ENCODE measurements around the gene SH3GL3.

DNA sequence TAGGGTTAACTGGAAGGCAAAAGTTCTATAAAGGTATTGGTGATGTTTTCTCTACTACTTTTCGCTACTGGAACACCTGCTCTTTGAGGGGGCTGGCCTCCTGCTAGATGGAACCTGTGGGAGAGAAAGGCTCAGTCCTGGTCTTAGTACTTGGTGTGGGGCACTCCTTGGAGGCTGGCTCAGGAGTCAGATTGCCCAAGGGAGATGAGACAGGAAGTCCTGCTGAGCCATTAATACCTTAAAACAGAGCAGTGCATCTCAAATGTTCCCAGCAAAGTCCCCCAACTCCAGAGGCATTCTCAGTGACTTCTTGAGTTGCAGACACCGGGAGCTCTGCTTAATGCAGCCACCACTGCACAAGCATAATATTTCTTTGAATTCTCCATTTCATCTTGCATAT is 203.7 kb downstream of the SH3GL3 start:
- TF ChIP-seq EZH2 (IDR thresholded peaks at IDR 0.05; ENCODE audit: borderline replicate concordance, low read length) (no peak), CTCF (conservative IDR thresholded peaks at IDR 0.05 in 1 of 2, IDR thresholded peaks at IDR 0.05 in 1 of 2; ENCODE audit: extremely low read depth in 1 of 2, insufficient read depth in 1 of 2, low read depth in 1 of 2, low read length in 2 of 2) (no peak)

All from mammary epithelial cell (primary cell).